GM12892 (cell line): ENCODE results near the gene STAB2.
"Not testable (repeated sequence)": the region's sequence is repeated elsewhere in the genome, so short reads cannot be mapped to it uniquely, and the experiment has no call there.

Experiments
- DNase-seq: peaks from one replicate; pipeline ENCODE4 v3.0.0; 2011; ENCODE audit not compliant: insufficient read length
- FAIRE-seq: peaks from 2 replicates; lab custom pipeline; 2011; peaks lifted over from hg19 to GRCh38; lab: Jason Lieb, UNC
- POLR2A ChIP-seq: IDR thresholded peaks from 2 replicates; pipeline ENCODE4 v1.6.1; 2011; ENCODE audit warnings: low read depth, low read length, control low read depth
- POLR2AphosphoS5 ChIP-seq: IDR thresholded peaks from 2 replicates; pipeline ENCODE4 v1.6.1; 2011; ENCODE audit warnings: low read depth, low read length, control low read depth
- TAF1 ChIP-seq: IDR thresholded peaks from 2 replicates; pipeline ENCODE4 v1.6.1; 2011; ENCODE audit warnings: low read depth, mild to moderate bottlenecking, control low read depth, low read length, borderline replicate concordance

The STAB2 gene

DNA sequence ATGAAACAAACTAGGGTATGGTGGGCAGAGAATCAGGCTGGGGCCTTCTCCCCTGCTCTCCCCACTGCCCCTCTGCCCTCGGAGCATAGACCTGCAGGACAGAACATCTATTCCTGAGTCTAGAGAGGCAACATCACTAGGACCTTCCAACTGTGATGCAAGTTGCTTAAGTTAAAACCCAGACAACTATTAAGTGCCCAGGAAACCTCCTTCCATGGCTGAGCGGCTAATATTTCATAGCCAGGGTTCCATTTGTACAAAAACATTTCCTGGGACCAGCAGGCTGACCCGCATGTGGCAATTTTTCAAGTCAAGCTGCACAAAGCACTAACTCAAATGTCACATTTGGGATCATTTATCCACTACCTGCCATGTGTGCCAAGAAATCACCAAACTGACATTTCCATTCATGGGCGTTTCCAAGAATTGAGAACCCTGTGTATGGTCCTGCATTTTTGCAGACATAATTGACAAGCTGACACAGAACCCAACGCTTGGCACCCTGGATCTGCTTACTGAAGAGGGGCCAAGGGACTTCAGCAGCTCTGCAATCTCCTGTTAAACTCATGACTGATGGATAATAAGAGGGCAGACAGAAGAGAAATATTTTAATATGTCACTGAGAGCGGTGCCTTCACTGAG, 221.3 kb downstream of the STAB2 start:
- no peak for TF ChIP-seq POLR2AphosphoS5
- TF ChIP-seq POLR2A: no peak
- no peak for TF ChIP-seq TAF1
- DNase-seq (no peak), FAIRE-seq (no peak)

DNA sequence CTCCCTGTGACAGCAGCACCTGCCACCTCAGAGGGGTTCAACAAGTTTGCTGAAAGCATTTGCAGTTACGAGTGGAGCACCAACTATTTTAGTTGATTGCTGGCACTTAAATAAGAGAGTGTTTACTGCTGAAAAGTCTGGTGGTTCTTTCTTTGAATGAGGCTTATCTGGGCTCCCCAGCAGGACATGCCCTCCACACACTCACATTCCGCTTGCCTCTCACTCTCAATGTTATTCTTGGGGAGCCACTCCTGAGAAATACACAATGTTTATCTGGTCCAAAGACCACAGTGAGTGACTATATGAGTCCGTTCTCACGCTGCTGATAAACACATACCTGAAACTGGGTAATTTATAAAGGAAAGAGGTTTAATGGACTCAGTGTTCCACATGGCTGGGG, 222.1 kb downstream of the STAB2 start:
- FAIRE-seq (no peak), DNase-seq (no peak)
- TF ChIP-seq POLR2AphosphoS5: no peak
- TF ChIP-seq TAF1: no peak
- no peak for TF ChIP-seq POLR2A

DNA sequence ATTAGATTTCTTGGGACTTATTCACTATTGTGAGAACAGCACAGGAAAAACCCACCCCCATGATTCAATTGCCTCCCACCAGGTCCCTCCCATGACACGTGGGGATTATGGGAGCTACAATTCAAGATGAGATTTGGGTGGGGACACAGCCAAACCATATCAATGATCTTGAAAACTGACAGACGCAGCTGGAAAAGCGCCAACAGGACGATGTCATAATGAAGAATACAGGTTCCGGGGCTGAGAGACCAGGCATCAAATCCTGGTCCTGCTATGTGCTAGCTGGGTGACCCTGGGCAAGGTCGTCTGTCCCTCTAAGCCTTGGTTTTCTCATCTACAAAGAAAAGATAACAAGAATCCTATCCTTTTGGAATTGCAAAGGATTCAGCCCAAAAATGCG, 222.6 kb downstream of the STAB2 start:
- not testable (repeated sequence) for FAIRE-seq, DNase-seq

DNA sequence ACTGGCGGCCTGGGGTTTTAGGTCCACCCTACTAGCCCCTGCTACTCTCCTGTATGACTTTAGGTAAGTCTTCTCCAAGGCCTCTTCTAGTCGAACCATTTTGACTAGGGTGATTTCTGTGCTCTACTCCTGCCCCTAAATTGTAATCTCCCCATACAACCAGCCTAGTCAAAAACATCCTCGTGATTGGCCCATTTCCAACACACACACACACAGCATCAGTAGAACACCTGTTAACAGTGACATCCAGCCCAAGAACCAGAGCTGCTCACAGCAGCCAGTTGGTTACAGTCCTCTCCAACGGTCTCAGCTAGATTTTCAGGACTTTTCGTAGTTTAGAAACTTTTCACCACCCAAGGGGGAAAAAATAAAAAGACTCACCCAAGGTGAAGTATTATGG, 223.0 kb downstream of the STAB2 start:
- FAIRE-seq (no peak), DNase-seq (no peak)
- TF ChIP-seq POLR2A: no peak

DNA sequence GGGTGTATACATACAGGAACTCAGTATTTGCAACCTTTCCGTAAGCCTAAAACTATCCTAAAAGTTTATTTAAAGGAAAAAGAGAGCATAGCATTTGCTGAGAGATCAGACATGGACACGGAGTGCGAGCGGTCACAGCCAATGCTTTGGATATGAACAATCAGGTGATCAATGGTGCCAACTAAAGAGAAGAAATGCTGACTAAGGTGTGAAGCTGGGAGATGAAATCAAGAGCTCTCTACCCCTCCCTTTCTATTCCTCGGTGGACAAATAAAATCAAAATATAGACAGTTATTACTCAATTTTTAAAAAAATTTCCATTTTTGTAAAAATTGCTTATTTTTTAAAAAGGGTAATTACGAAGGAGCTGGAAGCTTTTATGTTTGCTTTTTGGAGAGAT, 224.7 kb downstream of the STAB2 start:
- TF ChIP-seq POLR2A (no peak), POLR2AphosphoS5 (no peak), TAF1 (no peak)
- DNase-seq (no peak), FAIRE-seq (no peak)

DNA sequence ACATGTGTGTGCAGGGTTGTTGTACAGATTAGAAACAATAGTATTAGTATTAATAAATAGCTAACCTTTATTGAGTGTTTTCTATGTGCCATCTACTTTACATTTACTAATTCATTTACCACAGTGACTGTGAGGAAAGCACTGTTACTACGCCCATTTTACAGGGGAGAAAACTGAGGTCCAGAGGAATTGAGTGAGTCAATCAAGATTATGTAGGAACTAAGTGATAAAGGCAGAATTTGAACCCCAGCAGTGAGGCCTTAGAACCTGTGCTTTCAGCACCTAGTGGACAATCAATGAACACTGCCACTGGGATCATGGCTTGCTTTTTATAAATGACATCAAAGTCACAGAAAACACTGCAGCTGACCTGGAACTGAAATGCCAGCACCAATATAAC, 225.7 kb downstream of the STAB2 start:
- no peak for TF ChIP-seq TAF1
- TF ChIP-seq POLR2A: no peak
- TF ChIP-seq POLR2AphosphoS5: no peak
- no peak for DNase-seq
- no peak for FAIRE-seq

DNA sequence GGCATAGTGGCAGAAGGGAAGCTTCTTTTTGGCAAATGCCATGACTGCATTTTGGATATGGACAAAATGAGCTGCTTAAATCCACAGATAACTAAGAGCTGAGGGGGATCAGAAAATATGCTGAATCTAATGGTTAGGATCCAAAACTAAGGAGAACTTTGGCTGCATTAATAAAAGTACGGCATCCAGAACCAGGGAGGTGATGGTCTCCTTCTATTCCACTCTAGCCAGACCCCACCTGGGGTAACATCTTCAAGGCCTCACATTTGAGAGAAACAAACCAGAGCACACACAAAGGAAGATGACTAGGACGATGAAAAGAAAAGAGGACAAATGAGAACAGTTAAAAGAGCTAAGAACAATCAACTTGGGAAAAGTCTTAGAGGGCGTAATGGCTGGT, 226.4 kb downstream of the STAB2 start:
- TF ChIP-seq TAF1 (no peak), POLR2A (no peak), POLR2AphosphoS5 (no peak)
- no peak for DNase-seq
- FAIRE-seq: no peak

DNA sequence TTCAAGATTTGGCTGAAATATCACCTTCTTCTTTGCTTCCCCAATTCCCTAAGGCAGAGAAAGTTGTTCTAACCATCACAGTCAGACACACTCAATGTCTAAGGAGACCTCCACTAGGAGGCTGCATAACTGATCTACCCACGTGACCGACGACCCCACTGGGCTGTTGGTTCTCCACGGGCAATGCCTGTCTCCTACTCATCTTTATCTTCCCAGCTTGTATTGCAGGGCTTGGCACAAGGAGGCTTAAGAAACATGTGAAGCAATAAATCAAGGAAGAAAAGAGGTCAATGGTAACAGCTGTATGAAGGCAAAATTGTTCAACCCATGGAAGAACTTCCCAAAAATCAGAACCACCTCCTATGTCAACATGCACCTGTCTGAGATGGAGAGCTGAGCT, 226.9 kb downstream of the STAB2 start:
- no peak for TF ChIP-seq TAF1
- no peak for TF ChIP-seq POLR2A
- no peak for TF ChIP-seq POLR2AphosphoS5
- DNase-seq: no peak
- no peak for FAIRE-seq

DNA sequence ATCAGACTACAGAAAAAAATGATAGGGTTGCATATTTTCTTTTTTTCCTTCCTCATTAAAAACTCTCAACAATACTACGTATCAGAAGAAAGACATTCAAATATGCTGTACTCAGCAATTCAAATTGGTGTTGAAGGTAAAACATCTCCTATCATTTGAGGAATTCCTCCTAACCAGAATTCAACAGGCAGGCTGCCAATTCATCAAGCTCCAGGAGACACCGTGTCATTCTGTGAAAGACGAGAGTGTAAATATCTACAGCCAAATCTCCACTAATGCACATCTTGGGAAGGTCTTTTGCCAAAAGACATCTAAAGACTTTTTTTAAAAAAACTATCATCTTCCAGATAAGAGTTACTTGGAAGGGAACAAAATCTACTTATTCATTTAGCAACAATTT, 227.4 kb downstream of the STAB2 start:
- TF ChIP-seq POLR2AphosphoS5: no peak
- DNase-seq (no peak), FAIRE-seq (no peak)
